ENCODE data around the gene NEK3. TPM values are rescaled to one million over a fixed set of nuclear protein-coding genes. Genes with fewer than 3 reads are reported as not detected.

Gene NEK3
- total RNA-seq, 1 donor from 2014 or later = 28.3 TPM

GRCh38 chr13:52141299-52141698 is 18.1 kb downstream of the NEK3 start:
- no peak for DNase-seq (ENCODE audit: extremely low spot score, unreplicated experiment)
- Mint-ChIP-seq H3K27me3 (no peaks in the 10 kb centered on the region), H3K36me3 (peaks cover 13% of the 10 kb centered on the region), H3K9me3 (no peaks in the 10 kb centered on the region), H3K4me1 (ENCODE audit: unreplicated experiment) (no peaks in the 10 kb centered on the region), H3K4me3 (no peak overlapping the region), H3K27ac (no peak overlapping the region)
- TF ChIP-seq, protein P1, sequence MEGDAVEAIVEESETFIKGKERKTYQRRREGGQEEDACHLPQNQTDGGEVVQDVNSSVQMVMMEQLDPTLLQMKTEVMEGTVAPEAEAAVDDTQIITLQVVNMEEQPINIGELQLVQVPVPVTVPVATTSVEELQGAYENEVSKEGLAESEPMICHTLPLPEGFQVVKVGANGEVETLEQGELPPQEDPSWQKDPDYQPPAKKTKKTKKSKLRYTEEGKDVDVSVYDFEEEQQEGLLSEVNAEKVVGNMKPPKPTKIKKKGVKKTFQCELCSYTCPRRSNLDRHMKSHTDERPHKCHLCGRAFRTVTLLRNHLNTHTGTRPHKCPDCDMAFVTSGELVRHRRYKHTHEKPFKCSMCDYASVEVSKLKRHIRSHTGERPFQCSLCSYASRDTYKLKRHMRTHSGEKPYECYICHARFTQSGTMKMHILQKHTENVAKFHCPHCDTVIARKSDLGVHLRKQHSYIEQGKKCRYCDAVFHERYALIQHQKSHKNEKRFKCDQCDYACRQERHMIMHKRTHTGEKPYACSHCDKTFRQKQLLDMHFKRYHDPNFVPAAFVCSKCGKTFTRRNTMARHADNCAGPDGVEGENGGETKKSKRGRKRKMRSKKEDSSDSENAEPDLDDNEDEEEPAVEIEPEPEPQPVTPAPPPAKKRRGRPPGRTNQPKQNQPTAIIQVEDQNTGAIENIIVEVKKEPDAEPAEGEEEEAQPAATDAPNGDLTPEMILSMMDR (conservative IDR thresholded peaks at IDR 0.05) = no peak

GRCh38 chr13:52137489-52137888 is 21.9 kb downstream of the NEK3 start:
- Mint-ChIP-seq H3K27ac (no peak overlapping the region), H3K36me3 (peaks cover 10% of the 10 kb centered on the region), H3K4me3 (no peak overlapping the region), H3K4me1 (ENCODE audit: unreplicated experiment) (no peaks in the 10 kb centered on the region), H3K27me3 (no peaks in the 10 kb centered on the region), H3K9me3 (no peaks in the 10 kb centered on the region)
- TF ChIP-seq, protein P1 (conservative IDR thresholded peaks at IDR 0.05) = no peak
- DNase-seq (ENCODE audit: extremely low spot score, unreplicated experiment) = no peak

DNA sequence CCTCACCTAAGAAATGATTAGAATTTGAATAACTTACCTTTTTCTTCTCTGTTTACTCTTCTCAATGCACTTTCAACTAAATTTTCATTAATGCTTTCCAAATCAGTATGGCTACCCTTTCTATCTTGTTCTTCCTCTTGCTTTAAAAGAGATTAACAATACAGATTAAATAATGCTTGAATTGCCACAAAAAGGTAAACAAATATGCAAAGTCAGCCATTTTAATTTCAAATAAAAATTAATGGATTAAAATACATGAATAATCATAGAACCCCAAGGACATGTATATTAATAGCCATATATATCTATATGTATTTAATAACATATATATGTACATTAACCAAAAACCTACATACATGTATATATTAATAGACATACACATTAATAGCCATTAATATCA is 22.6 kb downstream of the NEK3 start:
- Mint-ChIP-seq H3K9me3 (no peaks in the 10 kb centered on the region), H3K4me3 (no peak overlapping the region), H3K27me3 (no peaks in the 10 kb centered on the region), H3K4me1 (ENCODE audit: unreplicated experiment) (no peaks in the 10 kb centered on the region), H3K36me3 (peaks cover 15% of the 10 kb centered on the region), H3K27ac (no peak overlapping the region)
- no peak for DNase-seq (ENCODE audit: extremely low spot score, unreplicated experiment)
- TF ChIP-seq, protein P1 (conservative IDR thresholded peaks at IDR 0.05) = no peak

GRCh38 chr13:52130641-52131040 is 28.8 kb downstream of the NEK3 start:
- Mint-ChIP-seq H3K27me3 (no peaks in the 10 kb centered on the region), H3K4me3 (peak overlapping the region; percentile 13), H3K27ac (no peak overlapping the region), H3K9me3 (no peaks in the 10 kb centered on the region), H3K4me1 (ENCODE audit: unreplicated experiment) (peaks cover 6% of the 10 kb centered on the region), H3K36me3 (peaks cover 21% of the 10 kb centered on the region)
- no peak for DNase-seq (ENCODE audit: extremely low spot score, unreplicated experiment)
- TF ChIP-seq, protein P1 (conservative IDR thresholded peaks at IDR 0.05) = no peak

- peak within 1 kb of the TSS; percentile 72 for H3K27ac Mint-ChIP-seq
- TF ChIP-seq, protein P1 (conservative IDR thresholded peaks at IDR 0.05) = peak; percentile 84
- peaks cover 6% of the 10 kb centered on the region for H3K4me1 Mint-ChIP-seq (ENCODE audit: unreplicated experiment)
- H3K27me3 Mint-ChIP-seq = no peaks in the 10 kb centered on the region
- H3K4me3 Mint-ChIP-seq = peak within 1 kb of the TSS; percentile 89
- DNase-seq (ENCODE audit: extremely low spot score, unreplicated experiment) = peak; percentile 86
- H3K9me3 Mint-ChIP-seq = no peaks in the 10 kb centered on the region
- H3K36me3 Mint-ChIP-seq = peaks cover 21% of the 10 kb centered on the region
Observed at GRCh38 chr13:52128714-52129700, 30.4 kb downstream of the NEK3 start, which contains the start of gene NEK5. Gene NEK5 (minus strand): TSS chr13:52129073. CDS start chr13:52127482, 1,591 bp downstream.

Measured in type B pancreatic cell (in vitro differentiated cells).